GM19324 (cell line): Measurements from ENCODE around the gene PAWR.
A peak's percentile ranks its signal among the peaks of the same experiment; 100 is the strongest.
"Not testable (repeated sequence)": the region's sequence is repeated elsewhere in the genome, so short reads cannot be mapped to it uniquely, and the experiment has no call there.

Experiments used
- ATAC-seq: cut with Tn5 transposase; IDR thresholded peaks from one replicate; pipeline ENCODE4 v1.9.1; 2021; ENCODE audit warnings: mild to moderate bottlenecking, moderate library complexity; ENCODE audit not compliant: unreplicated experiment, low FRiP score

Gene PAWR

GRCh38 chr12:79652521-79652920, 38.2 kb downstream of the PAWR start:
- ATAC-seq = no peak

GRCh38 chr12:79650440-79650839, 40.3 kb downstream of the PAWR start:
- no peak for ATAC-seq

GRCh38 chr12:79648881-79649280, 41.9 kb downstream of the PAWR start:
- no peak for ATAC-seq

- not testable (repeated sequence) for ATAC-seq
Observed at GRCh38 chr12:79646843-79647242, 43.9 kb downstream of the PAWR start.

- peak; percentile 87 for ATAC-seq
Observed at GRCh38 chr12:79645235-79645630, 45.5 kb downstream of the PAWR start.

GRCh38 chr12:79644274-79645234, 46.2 kb downstream of the PAWR start:
- ATAC-seq = no peak

- ATAC-seq = no peak
Observed at GRCh38 chr12:79643821-79644220, 46.9 kb downstream of the PAWR start.

- ATAC-seq = no peak
Observed at GRCh38 chr12:79638490-79638889, 52.3 kb downstream of the PAWR start.

- no peak for ATAC-seq
Observed at GRCh38 chr12:79637093-79637492, 53.7 kb downstream of the PAWR start.

- no peak for ATAC-seq
Observed at GRCh38 chr12:79635676-79636075, 55.1 kb downstream of the PAWR start.

- no peak for ATAC-seq
Observed at GRCh38 chr12:79634957-79635471, 55.8 kb downstream of the PAWR start.

- no peak for ATAC-seq
Observed at GRCh38 chr12:79629561-79629960, 61.2 kb downstream of the PAWR start.

- ATAC-seq = not testable (repeated sequence)
Observed at GRCh38 chr12:79626735-79627134, 64.0 kb downstream of the PAWR start.

GRCh38 chr12:79624378-79624777, 66.4 kb downstream of the PAWR start:
- ATAC-seq = no peak

- ATAC-seq = no peak
Observed at GRCh38 chr12:79619872-79620562, 70.7 kb downstream of the PAWR start.

GRCh38 chr12:79618848-79619404, 71.8 kb downstream of the PAWR start:
- ATAC-seq = no peak

- ATAC-seq = no peak
Observed at GRCh38 chr12:79617696-79618095, 73.1 kb downstream of the PAWR start.

GRCh38 chr12:79615596-79616560, 74.9 kb downstream of the PAWR start:
- no peak for ATAC-seq

GRCh38 chr12:79614730-79615129, 76.0 kb downstream of the PAWR start:
- no peak for ATAC-seq

- no peak for ATAC-seq
Observed at GRCh38 chr12:79601908-79602307, 88.9 kb downstream of the PAWR start.
